Lower lobe of right lung (tissue), 2 donors: Measurements from ENCODE around the gene CRKL. TPM values are rescaled to one million over a fixed set of nuclear protein-coding genes. Genes with fewer than 3 reads are reported as not detected.

Experiments used
- ATAC-seq, 2 donors: fragments of 200-7000 bp; cut with Tn5 transposase; one replicate each; pipeline ENCODE4 v1.9.1; 2020 to 2022; ENCODE audit warnings: mild to moderate bottlenecking in 2 of 2, moderate library complexity in 2 of 2
- DNase-seq: peaks from one replicate; pipeline ENCODE4 v3.0.0-alpha.2; 2020
- H3K27ac ChIP-seq: fragments of 200-600 bp; one replicate; pipeline ENCODE4 v1.8.0; 2022
- H3K27me3 ChIP-seq: fragments of 200-600 bp; one replicate; pipeline ENCODE4 v1.8.0; 2022; ENCODE audit warnings: low read depth
- H3K36me3 ChIP-seq: fragments of 200-600 bp; one replicate; pipeline ENCODE4 v1.8.0; 2022; ENCODE audit warnings: mild to moderate bottlenecking
- H3K4me1 ChIP-seq: fragments of 200-600 bp; one replicate; pipeline ENCODE4 v1.8.0; 2022
- H3K4me3 ChIP-seq: fragments of 200-600 bp; one replicate; pipeline ENCODE4 v1.8.0; 2022; ENCODE audit warnings: mild to moderate bottlenecking
- H3K9me3 ChIP-seq: fragments of 200-600 bp; one replicate; pipeline ENCODE4 v1.8.0; 2022
- intact Hi-C: fragments of 100-400 bp; cut with DNase I; formaldehyde crosslinking; loops from one replicate; pipeline ENCODE4 v1.11.0; 2022
- total RNA-seq: library from RNA; stranded (reverse); fragmentation: NEBNext Ultra II Directional; extraction: Animal tissue kit (Norgen Biotek cat#: 25700); gene quantifications from one replicate; pipeline ENCODE4 v1.2.1, GENCODE V29; 2021
- TF ChIP-seq, protein P1 (sequence below): fragments of 200-600 bp; IDR thresholded peaks from one replicate; pipeline ENCODE4 v1.8.0; 2022; ENCODE audit warnings: antibody characterized with exemption, mild to moderate bottlenecking
- donor health status: DM: no; HTN: yes; CAD: no; lungs with severe emphysema.

CRKL gene
- total RNA-seq, 1 donor from 2014 or later: 53.5 TPM

DNA sequence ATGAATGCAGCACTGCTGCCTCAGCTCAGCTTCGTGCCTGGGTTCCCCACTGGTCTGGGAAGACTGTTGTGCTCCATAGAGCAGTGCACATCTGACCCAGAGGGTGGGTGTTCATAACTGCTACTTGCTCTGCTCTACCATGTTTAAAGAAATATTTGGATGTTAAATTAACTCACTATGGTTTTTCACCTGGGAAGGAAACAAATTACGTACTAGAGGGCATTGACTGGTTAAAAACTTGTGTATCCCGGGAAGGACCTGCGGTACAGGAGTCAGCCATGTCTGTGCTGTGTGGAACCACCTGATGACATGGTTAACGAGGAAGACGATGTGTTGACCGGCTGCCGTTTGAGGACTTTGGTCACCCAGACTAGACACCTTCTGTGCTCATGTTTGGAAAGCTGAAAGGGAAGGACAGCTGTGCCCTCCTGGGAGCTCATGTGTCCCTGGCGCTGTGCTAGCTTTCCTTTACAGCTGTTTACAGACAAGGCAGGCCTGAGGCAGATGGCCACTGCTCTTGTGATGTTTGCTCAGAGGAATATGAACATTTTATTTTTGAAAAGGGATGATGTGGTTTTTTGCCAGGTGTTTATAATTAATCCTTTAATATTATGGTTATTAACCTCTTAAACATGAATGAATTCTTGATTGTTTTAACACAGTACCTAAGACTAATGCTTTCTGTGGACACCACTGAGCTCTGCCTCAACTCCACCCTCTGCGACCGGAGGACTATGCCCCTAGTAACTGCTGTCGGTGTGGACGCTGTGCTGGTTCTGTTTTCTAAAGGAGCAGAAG, 35.5 kb downstream of the CRKL start:
- peaks cover 17% of the 10 kb centered on the region for H3K4me1 ChIP-seq
- H3K27ac ChIP-seq: no peak overlapping the region
- no peak overlapping the region for H3K4me3 ChIP-seq
- TF ChIP-seq, protein P1, sequence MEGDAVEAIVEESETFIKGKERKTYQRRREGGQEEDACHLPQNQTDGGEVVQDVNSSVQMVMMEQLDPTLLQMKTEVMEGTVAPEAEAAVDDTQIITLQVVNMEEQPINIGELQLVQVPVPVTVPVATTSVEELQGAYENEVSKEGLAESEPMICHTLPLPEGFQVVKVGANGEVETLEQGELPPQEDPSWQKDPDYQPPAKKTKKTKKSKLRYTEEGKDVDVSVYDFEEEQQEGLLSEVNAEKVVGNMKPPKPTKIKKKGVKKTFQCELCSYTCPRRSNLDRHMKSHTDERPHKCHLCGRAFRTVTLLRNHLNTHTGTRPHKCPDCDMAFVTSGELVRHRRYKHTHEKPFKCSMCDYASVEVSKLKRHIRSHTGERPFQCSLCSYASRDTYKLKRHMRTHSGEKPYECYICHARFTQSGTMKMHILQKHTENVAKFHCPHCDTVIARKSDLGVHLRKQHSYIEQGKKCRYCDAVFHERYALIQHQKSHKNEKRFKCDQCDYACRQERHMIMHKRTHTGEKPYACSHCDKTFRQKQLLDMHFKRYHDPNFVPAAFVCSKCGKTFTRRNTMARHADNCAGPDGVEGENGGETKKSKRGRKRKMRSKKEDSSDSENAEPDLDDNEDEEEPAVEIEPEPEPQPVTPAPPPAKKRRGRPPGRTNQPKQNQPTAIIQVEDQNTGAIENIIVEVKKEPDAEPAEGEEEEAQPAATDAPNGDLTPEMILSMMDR: no peak
- H3K27me3 ChIP-seq: no peaks in the 10 kb centered on the region
- no peaks in the 10 kb centered on the region for H3K9me3 ChIP-seq
- ATAC-seq: no peak
- DNase-seq: no peak
- intact Hi-C loops: no loop called here
- H3K36me3 ChIP-seq: peaks cover 52% of the 10 kb centered on the region

DNA sequence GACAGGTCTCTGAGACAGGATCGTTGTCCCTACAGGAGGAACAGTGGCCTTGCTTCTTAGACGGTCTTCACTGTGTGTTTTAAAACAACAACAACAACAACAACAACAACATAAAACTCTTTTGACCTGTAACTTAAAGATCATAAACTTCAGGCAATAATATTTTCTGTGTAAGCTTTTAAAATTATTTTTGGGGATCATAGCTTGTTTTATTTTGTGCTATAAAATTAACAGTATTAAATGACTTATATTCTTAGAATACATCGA, 36.1 kb downstream of the CRKL start:
- TF ChIP-seq, protein P1: no peak
- H3K36me3 ChIP-seq: peaks cover 52% of the 10 kb centered on the region
- DNase-seq: no peak
- no peak overlapping the region for H3K27ac ChIP-seq
- no peaks in the 10 kb centered on the region for H3K9me3 ChIP-seq
- H3K27me3 ChIP-seq: no peaks in the 10 kb centered on the region
- intact Hi-C loops: no loop called here
- no peak overlapping the region for H3K4me3 ChIP-seq
- ATAC-seq: no peak
- peaks cover 22% of the 10 kb centered on the region for H3K4me1 ChIP-seq

DNA sequence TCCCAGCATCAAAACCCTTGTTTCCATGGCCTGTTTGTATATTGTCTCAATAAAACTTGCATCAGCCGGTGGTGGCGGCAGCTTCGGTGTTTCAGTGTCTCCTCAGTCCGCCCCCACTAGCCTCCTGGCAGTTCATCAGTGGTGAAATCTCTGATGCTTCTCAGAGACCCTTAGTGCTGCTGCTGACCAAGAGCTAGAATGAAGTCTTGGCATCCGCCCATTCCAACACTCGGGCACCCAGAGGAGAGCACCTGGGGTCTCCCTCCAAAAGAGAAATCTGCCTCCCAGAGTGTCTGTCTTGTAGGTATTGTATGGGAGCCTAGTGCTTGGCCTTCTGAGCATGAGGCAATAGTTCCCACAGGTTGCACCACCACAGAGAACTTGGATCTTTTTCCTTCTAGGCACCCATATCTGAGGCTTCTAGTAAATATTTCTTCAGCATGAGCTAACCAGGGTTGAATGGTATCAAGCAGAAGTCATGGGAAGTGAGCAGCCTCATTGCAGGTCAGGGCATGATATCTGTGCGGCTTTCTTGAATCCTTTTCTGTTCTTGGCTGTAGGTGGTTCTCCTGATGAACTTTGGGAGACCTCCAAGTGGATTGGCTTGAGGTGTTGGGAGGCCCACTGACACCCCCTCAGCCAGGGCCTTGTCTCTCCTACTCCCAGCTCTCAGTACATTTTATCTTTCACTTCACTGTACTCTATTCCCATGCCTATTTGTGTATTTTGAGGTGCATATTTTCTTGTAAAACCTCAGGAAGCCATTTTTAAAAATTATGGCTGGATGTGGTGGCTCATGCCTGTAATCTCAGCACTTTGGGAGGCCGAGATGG, 36.7 kb downstream of the CRKL start:
- DNase-seq: no peak
- no peak overlapping the region for H3K27ac ChIP-seq
- H3K9me3 ChIP-seq: no peaks in the 10 kb centered on the region
- no peak overlapping the region for H3K4me3 ChIP-seq
- no peaks in the 10 kb centered on the region for H3K27me3 ChIP-seq
- peaks cover 50% of the 10 kb centered on the region for H3K36me3 ChIP-seq
- TF ChIP-seq, protein P1: no peak
- intact Hi-C loops: no loop called here
- H3K4me1 ChIP-seq: peaks cover 25% of the 10 kb centered on the region
- ATAC-seq: no peak

DNA sequence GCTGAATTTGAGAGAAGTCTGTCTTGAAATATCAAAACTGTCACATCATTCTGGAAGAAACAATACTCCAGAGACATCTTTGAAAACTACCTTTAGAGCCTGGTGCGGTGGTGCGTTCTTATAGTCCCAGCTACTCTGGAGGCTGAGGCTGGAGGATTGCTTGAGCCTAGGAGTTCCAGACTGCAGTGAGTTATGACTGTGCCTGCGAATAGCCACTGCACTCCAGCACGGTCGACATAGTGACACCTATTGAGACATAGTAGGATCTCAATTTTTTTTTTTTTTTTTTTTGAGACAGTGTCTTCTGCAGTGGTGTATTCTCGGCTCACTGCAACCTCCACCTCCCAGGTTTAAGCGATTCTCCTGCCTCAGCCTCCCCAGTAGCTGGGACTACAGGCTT, 38.3 kb downstream of the CRKL start:
- TF ChIP-seq, protein P1: no peak
- intact Hi-C loops: no loop called here

DNA sequence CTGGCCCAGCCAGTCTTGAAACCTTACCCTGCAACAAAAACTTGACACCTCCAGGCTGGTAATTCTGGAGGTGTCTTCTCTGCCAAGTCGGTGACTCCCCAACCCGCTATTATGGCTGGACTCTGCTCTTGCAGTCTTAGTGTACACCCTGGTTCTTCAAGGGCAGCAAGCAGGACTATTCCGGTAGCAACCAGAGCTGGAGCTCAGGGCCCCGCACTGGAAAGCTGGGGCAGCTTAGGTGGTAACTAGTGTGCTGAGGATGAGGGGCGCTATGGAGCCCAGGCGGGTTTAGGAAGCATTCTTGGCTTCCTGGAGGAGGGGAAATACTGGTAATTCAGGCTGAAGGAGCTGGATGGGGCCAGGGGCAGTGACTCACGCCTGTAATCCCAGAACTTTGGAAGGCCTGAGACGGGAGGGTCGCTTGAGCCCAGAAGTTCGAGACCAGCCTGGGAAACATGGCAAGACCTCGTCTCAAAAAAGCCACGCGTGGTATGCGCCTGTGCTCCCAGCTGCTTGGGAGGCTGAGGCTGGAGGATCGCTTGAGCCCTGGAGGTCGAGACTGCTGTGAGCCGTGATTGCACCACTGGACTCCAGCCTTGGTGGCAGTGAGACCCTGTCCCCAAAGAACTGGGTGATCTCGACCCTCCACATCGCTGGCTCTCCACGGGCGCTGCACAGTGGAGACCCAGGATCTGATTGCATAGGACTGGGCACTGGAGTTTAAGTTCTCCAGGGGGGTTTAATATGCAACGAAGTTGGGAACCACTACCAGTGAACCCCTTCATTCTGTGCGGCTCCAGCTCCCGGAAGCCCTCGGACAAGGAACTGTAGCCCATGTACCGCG, 39.3 kb downstream of the CRKL start:
- Histone ChIP-seq H3K4me1 (peaks cover 22% of the 10 kb centered on the region), H3K36me3 (peaks cover 25% of the 10 kb centered on the region), H3K9me3 (no peaks in the 10 kb centered on the region), H3K27ac (peak overlapping the region; percentile 72), H3K27me3 (no peaks in the 10 kb centered on the region), H3K4me3 (peak overlapping the region; percentile 83)
- no peak for DNase-seq
- intact Hi-C loops: no loop called here
- peak; percentile 28 to 40 for ATAC-seq
- TF ChIP-seq, protein P1: no peak

More for the DNA sequence above, 38.3 kb downstream of the CRKL start:
- H3K27me3 ChIP-seq: no peaks in the 10 kb centered on the region
- H3K9me3 ChIP-seq: no peaks in the 10 kb centered on the region
- H3K4me3 ChIP-seq: no peak overlapping the region
- H3K4me1 ChIP-seq: peaks cover 25% of the 10 kb centered on the region
- no peak overlapping the region for H3K27ac ChIP-seq
- DNase-seq (no peak), ATAC-seq (no peak)
- H3K36me3 ChIP-seq: peaks cover 34% of the 10 kb centered on the region
